ENCODE results near the gene MRGPRG.

MRGPRG gene

GRCh38 chr11:3206156-3206921 lies 12.3 kb downstream of the MRGPRG start:
- no peak for DNase-seq

DNA sequence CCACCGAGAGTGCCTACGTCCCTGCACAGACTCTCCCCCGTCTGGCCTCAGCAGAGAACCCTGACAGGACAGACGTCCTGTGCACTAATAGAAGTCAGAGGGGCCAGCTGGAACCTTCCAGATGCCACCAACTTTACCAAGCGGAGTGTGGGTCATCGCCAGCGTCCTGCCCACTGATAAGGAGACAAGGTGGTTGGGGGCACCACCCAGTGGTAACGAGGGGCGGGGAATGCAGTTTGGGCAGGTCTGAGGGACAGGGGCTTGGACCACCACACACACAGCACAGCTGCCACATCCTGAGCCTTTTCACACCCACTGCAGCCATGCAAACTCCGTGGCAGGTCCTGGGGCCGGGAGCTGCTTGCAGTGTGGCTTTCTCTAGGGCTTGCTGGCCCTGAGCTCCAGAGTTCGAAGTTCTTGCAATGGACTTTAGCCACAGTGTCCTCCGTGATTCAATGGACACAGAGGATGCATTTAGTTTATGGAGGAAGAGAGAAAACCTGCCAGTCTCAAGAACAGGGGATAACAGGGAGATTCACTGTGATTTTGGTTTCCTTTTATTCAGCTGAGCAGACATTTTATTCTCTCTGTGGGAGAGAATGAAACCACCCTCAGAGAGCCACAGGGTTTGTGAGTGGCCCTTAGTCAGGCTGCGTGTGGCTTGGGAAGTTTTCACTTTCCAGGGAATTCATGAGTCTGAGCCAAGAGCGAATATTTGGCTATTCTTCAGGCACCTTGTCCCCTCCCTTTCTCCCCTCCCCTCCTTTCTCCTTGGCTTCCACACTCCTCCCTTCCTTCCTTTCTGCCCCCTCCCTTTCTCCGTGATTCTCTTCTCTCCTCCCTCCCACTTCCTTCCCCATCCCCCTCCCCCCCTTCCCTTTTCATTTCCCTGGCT lies 13.1 kb downstream of the MRGPRG start:
- no peak for DNase-seq

GRCh38 chr11:3204141-3205015 lies 14.2 kb downstream of the MRGPRG start:
- no peak for DNase-seq

DNA sequence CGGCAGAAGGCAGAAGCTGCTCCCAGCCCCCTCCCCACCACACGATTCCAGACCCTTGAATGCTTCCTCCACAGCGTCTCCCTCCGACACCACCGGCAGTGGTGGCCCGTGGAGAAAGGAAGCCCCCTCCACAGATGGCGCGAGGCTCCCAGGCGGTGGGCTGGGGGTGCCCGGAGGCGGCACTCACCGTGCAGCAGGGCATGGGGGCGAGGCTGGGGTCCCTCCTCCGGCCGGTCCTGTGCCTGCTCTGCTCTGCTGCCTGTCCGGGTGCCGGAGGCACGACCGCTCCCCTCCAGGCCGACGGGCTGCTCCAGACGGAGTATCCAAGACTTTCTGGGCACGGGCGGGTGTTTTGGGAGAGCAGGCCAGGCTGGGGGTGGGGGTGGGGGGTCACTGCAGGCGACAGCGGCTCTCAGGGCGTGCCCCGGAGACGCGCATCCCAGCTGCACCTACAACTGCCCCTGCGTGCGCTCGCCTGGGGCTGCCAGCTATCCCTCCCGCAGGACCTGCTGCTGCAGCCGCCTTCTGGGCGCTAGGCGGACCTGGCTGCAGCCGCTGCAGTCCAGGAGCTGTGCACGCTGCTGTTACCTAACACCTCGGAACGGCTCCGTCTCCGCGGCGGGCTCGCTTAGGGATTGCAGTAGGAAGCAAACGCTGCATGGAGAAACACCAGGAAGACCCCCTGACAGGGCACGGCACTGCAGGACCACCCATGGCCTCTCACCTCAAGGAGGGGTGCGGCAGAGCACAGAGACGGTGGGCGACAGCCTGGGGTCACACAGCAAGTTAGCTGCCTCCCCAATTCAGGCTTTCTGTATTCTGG lies 15.2 kb downstream of the MRGPRG start:
- DNase-seq: no peak

DNA sequence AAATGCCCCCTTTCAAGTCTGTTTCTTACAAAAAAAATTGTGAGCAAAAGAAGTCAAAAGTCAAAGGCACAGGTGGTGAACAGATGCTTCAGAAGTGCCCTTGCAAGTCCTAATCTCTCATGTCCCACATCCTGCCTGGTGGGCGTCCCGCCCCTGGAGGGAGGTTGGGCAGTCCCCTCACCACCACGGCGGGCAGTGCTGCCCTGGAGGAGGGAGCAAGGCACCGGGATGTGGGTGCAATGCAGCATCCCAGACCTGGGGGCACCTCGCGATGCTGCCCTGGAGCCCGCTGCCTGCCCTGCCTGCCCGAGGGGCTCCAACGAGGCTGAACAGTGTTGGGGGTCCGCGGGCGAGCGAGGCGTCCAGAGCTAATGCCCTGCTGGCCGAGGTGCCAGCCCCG lies 15.9 kb downstream of the MRGPRG start:
- no peak for DNase-seq

DNA sequence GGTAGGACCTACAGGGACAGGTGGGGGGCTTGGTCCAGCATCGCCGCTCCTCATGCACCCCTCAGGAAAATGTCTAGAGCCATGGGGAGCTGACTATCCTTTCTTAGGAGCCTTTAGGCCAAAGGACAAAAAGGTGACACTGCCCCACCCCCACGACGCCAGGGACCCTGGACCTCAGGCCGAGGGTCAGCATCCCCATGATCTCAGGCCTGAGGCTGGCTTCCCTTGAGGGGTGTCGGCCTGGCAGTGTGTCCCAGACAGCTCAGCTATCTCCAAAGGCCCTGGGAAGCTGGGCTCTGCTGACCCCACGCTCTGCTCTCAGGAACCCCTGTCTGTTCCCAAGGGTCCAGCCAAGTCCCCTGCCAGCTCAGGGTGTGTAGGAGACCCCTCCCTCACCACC lies 16.3 kb downstream of the MRGPRG start:
- DNase-seq: no peak

DNA sequence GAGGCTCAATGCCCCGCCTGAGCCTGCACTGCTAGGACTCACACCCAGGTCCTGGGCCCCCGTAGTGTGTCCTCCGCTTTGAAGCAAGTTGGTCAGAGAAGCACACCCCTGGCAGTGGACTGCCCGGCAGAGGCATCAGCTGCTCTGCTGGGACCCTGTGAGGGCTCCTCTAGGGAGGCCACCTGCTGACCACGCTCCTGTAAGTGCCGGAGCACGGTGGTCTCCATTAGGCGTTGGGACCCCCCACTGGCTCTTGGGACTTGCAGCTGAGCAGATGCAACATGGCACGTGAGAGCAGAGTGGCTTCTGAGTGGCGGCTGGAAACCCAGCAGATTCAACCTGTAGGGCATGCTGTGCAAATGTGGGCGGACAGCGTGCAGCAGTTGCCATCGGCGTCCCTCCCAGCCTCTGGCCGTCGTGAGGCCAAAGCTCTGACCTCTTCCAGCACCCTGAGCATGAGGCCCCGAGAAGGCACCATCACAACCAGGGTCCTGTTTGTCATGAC lies 16.9 kb downstream of the MRGPRG start:
- DNase-seq: no peak

- no peak for DNase-seq
Observed at GRCh38 chr11:3201112-3201581, 17.5 kb downstream of the MRGPRG start.

- DNase-seq: no peak
Observed at GRCh38 chr11:3200388-3201111, 18.1 kb downstream of the MRGPRG start.

DNA sequence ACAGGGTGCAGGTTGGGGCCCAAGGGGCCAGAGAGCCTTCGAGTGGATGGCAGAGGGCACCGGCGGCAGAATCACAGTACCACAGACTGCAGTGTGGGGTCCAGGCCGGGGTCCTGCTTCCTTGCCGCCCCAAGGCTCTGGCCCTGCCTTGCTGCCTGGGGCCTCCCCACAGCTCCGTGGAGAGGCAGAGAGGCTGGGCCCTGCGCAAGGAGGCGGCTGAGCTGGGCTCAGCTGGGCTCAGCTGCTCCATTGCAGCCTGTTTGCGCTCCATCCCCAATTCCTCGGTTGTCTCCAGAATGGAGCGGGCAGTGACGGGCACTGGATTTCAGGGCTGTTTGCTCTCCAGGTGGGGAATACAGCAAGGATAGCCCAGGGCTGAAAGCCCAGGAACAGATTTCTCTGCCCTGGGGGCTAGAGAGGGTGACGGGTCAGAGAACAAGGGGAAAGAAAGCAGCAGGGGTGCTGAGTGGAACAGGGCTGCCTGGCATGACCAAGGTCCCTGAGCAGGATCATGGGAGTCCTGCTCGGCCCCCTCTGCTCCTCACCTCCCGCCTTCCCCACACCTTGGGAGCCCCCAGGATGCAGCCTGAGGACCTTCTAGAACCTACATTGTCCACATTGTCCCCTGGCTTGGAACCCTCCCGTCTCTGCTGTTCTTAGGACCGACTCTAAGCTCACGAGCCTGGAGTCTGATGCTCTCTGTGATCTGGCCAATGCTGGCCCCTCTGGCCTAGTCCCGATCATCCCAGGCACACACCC lies 18.9 kb downstream of the MRGPRG start:
- DNase-seq: no peak

- DNase-seq: no peak
Observed at GRCh38 chr11:3198815-3199214, 19.8 kb downstream of the MRGPRG start.

DNA sequence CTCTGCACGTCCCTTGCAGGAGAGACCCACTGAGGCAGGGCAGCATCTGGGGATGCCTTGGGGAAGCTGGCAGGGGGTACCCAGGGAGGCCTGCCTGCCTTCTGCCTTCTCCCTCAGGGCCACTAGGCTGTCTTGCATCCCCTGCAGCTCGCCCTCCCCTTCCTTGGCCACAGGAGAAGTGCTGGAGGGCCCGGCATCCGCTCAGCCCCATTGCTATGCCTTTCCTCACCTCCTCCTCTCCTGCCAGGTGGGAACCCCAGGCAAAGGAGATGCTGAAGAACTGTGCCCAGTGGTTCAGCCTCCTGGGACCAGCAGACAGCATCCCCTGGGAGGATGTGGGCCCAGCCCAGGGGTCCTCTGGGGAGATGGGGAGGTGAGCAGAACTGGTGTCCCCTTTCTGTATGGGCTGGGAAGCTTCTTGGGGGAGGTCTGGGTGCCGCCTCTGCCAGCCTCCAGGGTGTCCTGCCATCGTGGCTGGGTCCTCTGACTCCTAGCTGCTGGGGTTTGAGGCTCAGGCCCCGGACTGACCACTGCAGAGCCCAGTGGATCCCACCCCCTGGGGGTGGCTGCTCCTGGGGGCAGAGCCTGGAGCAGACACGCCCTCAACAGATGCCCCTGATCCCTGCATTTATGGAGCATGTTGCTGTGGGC lies 20.6 kb downstream of the MRGPRG start:
- DNase-seq: no peak

DNA sequence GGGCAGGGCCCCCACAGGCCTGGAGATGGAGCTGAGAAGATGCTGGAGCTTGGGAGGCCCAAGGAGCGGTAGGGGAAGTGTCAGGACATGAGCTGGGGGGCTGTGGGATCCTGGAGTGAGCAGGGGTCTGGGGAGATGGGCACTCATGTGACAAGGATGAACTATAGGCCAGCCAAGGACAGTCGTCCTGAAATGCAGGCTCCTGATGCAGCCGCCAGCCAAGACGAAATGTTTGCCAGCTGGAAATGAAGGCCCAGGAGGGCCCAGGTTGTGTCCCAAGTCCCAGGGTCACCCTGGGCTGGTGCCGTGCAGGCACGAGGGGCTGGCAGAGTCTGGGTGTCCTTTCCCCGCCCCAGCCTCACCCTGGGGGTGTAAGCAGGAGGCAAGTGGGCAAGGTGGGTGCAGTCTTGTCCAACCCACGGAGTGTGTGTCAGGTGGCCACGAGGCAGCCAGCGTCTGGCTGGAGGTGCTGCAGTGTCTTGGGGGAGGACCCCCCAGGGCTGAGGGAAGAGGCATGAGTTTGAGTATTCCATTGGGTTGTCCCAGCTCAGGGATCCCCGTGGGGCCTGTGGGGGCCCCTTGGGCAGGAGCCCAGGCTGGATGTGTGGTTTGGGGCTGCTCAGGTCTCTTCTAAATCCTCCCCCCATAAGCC lies 21.4 kb downstream of the MRGPRG start:
- DNase-seq: no peak

DNA sequence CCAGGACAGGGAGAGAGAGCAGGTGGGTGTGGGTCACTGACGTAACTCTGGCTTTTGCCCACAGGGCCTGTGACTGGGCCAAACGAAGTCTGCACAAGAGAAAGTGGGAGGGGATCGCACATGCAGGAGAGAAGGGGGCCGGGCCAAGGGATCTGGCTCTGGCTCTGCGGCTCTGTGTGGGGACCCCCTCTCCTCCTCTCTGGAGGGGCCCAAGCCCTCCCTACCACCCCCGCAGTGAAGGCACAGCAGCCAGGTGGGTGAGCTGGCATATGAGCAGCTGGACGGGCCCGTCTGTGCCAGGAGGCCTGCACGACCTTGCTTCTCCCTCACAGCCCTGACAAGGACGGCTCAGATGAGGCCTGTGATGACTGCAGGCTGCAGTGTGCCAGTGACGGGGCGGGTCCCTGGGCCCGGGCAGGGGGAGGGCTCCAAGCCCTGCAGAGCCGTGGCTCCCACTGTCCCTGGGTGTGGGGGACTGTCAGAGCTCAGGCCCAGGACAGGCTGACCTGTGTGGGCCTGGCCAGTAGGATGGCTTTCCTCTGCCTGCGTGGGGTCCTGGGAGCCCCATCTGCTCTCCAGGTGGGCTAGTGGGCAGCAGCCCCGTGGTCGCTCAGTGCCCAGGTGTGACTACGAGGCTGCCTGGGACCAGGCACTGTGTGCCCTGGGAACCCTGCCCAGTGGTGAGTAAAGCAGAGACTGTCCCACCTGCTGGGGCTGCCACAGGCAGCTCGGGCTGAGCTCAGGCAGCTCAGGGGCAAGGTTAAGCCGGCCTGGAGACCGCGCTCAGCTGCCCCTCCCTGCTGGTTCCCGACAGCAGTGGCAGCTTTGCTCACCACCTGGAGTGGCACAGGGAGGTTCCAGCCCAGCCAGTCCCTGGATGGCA lies 22.2 kb downstream of the MRGPRG start:
- DNase-seq: no peak

GRCh38 chr11:3195251-3196160 lies 23.1 kb downstream of the MRGPRG start:
- no peak for DNase-seq

DNA sequence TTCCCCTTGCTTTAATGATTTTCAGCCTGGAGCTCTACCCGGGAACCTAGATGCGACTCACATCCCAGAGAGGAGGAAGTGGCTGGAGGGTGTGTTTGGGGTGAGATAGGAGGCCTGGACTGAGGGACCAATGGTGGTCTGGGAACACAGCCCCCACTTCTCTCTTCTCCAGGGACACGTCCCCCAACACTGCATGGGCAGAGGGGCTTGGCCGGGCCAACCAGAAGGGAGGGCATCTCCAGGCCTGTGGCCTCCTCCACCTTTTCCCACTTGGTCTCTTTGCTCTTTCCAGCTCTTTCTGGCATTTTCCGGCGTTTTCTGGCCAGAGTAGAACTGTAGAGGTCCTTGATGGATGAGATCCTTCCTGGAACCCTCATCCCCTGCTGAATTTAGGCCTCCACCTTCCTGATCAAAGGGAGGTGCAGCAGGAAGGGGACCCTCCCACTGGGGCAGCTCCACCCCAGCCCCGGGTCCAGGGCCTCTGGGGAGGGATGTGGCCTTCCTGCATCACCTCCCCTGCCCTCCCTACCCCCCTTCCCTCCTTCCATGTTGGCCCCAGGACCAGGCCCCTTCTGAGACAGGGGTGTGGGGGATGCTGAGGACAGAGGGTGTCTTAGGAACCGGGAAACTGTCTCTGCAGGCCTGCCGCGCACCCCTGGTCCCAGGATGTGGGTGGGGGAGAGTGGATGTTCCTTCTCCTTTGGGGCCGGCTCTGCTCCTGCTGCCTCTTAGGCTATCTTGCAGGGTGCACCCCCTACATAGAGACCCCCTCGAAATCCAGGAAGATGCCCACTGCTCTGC lies 24.4 kb downstream of the MRGPRG start:
- no peak for DNase-seq
